ENCODE measurements around the gene OR7A10. TPM values are rescaled to one million over a fixed set of nuclear protein-coding genes. Genes with fewer than 3 reads are reported as not detected.

The OR7A10 gene
- total and polyA plus RNA-seq, 2 experiments from 2014 or later, result not detected

DNA sequence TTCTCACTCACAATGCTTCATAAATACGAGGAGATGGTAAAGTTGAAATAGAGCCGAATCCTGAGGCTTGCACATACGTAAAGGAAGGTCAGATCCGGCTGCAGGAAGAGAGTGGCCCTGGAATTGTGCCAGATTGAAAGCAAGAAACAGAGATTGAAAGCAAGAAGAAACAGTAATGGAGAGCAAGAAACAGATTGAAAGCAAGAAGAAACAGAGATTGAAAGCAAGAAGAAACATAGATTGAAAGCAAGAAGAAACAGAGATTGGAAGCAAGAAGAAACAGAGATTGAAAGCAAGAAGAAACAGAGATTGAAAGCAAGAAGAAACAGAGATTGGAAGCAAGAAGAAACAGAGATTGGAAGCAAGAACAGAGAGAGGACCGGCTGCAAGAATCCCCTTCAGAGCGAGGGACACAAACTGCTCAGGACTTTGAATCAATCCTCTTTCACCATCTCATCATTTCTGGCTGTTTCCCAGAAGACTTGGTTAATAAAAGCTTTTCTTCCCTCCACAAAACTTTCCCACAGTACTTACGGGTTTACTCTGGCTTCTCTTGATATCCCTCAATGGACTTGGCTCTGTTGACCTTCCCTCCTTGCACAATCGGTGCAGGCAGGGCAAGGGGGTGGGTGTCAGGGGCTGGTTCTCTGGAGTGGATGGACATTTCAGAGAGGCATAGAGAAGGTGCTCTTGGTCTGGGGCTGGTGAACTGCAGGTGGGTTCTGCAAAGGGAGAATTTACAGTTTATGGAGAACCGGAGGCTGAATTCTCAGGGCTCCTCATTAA is 39.3 kb downstream of the OR7A10 start:
- no peak overlapping the region for H3K4me2 ChIP-seq
- no peaks in the 10 kb centered on the region for H3K4me1 ChIP-seq (ENCODE audit: insufficient read depth)
- H3K27ac ChIP-seq, result no peak overlapping the region
- DNase-seq (ENCODE audit: low spot score), result no peak
- H3K27me3 ChIP-seq, result no peaks in the 10 kb centered on the region
- no peaks in the 10 kb centered on the region for H3K9me3 ChIP-seq (ENCODE audit: low read depth)
- H2AFZ ChIP-seq, result no peak overlapping the region
- no peak for TF ChIP-seq EZH2 (IDR thresholded peaks at IDR 0.05; ENCODE audit: borderline replicate concordance)
- TF ChIP-seq, protein P1, sequence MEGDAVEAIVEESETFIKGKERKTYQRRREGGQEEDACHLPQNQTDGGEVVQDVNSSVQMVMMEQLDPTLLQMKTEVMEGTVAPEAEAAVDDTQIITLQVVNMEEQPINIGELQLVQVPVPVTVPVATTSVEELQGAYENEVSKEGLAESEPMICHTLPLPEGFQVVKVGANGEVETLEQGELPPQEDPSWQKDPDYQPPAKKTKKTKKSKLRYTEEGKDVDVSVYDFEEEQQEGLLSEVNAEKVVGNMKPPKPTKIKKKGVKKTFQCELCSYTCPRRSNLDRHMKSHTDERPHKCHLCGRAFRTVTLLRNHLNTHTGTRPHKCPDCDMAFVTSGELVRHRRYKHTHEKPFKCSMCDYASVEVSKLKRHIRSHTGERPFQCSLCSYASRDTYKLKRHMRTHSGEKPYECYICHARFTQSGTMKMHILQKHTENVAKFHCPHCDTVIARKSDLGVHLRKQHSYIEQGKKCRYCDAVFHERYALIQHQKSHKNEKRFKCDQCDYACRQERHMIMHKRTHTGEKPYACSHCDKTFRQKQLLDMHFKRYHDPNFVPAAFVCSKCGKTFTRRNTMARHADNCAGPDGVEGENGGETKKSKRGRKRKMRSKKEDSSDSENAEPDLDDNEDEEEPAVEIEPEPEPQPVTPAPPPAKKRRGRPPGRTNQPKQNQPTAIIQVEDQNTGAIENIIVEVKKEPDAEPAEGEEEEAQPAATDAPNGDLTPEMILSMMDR (IDR thresholded peaks at IDR 0.05; ENCODE audit: poor library complexity), result no peak
- TF ChIP-seq EZH2phosphoT487 (IDR thresholded peaks at IDR 0.05; ENCODE audit: low read depth, severe bottlenecking, unreplicated experiment), result no peak
- H3K4me3 ChIP-seq, result no peak overlapping the region
- 71% methylated on average over 9 of the region's 9 CpGs for WGBS (ENCODE audit: low lambda C conversion rate, missing lambda C conversion rate)
- H4K20me1 ChIP-seq (ENCODE audit: insufficient read depth, poor library complexity, severe bottlenecking), result no peaks in the 10 kb centered on the region
- H3K79me2 ChIP-seq, result no peaks in the 10 kb centered on the region
- no peaks in the 10 kb centered on the region for H3K36me3 ChIP-seq (replicated peaks; ENCODE audit: insufficient read depth, low read depth)
- no peaks in the 10 kb centered on the region for H3K9me2 ChIP-seq (replicated peaks; ENCODE audit: insufficient read depth)

DNA sequence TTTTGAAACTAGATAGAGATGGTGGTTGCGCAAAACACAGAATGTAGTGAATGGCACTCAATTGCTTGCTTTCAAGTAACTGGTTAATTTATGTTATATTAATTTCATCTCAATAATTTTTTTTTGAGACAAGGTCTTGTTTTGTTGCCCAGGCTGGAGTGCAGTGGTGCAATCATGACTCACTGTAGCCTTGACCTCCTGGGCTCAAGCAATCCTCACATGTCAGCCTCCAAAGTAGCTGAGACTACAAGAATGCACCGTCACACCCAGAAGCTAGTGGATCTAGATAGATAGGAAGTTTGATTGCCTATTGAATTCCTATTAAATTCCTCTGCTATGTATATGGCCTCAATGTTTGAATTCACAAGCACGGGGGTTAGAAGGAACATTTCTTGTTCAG is 44.0 kb downstream of the OR7A10 start:
- WGBS (ENCODE audit: low lambda C conversion rate, missing lambda C conversion rate), result 92% methylated on average over 3 of the region's 3 CpGs
- H3K9me2 ChIP-seq (replicated peaks; ENCODE audit: insufficient read depth), result no peaks in the 10 kb centered on the region

DNA sequence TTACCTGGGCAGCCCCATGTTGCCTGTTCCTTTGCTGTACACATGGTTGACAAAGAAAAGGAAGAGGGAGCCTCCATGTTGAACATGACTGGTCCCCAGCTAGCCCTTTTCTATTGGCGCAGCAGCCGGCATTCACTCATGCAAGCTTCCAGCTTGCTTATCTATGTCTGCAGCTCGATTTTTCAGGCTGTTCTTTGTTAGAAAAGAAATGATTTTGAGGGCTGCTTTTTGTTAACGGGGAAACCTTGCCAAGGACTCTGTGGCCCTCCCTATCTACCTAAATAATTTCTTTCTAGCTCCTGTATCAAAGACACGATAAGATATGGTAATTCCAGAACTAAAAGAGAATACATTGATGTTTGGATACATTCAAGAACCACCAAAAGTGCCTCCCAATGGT is 50.0 kb downstream of the OR7A10 start:
- H3K79me2 ChIP-seq, result no peaks in the 10 kb centered on the region
- no peaks in the 10 kb centered on the region for H3K9me2 ChIP-seq (replicated peaks; ENCODE audit: insufficient read depth)

More for the DNA sequence above, 44.0 kb downstream of the OR7A10 start:
- Histone ChIP-seq H3K27ac (no peak overlapping the region), H3K4me3 (no peak overlapping the region), H3K36me3 (replicated peaks; ENCODE audit: insufficient read depth, low read depth) (no peaks in the 10 kb centered on the region), H4K20me1 (ENCODE audit: insufficient read depth, poor library complexity, severe bottlenecking) (no peaks in the 10 kb centered on the region), H3K4me1 (ENCODE audit: insufficient read depth) (no peaks in the 10 kb centered on the region), H2AFZ (no peak overlapping the region), H3K4me2 (no peak overlapping the region), H3K9me3 (ENCODE audit: low read depth) (no peaks in the 10 kb centered on the region), H3K79me2 (no peaks in the 10 kb centered on the region), H3K27me3 (no peaks in the 10 kb centered on the region)
- TF ChIP-seq, protein P1 (IDR thresholded peaks at IDR 0.05; ENCODE audit: poor library complexity), result no peak
- TF ChIP-seq EZH2phosphoT487 (IDR thresholded peaks at IDR 0.05; ENCODE audit: low read depth, severe bottlenecking, unreplicated experiment) (no peak), EZH2 (IDR thresholded peaks at IDR 0.05; ENCODE audit: borderline replicate concordance) (no peak)
- no peak for DNase-seq (ENCODE audit: low spot score)

More for the DNA sequence above, 50.0 kb downstream of the OR7A10 start:
- Histone ChIP-seq H3K4me2 (no peak overlapping the region), H4K20me1 (ENCODE audit: insufficient read depth, poor library complexity, severe bottlenecking) (no peaks in the 10 kb centered on the region), H3K4me3 (no peak overlapping the region), H3K27me3 (no peaks in the 10 kb centered on the region), H3K4me1 (ENCODE audit: insufficient read depth) (no peaks in the 10 kb centered on the region), H3K9me3 (ENCODE audit: low read depth) (no peaks in the 10 kb centered on the region), H2AFZ (no peak overlapping the region), H3K27ac (no peak overlapping the region), H3K36me3 (replicated peaks; ENCODE audit: insufficient read depth, low read depth) (no peaks in the 10 kb centered on the region)
- 65% methylated on average over 5 of the region's 5 CpGs for WGBS (ENCODE audit: low lambda C conversion rate, missing lambda C conversion rate)
- DNase-seq (ENCODE audit: low spot score), result no peak
- TF ChIP-seq EZH2phosphoT487 (IDR thresholded peaks at IDR 0.05; ENCODE audit: low read depth, severe bottlenecking, unreplicated experiment) (no peak), EZH2 (IDR thresholded peaks at IDR 0.05; ENCODE audit: borderline replicate concordance) (no peak)
- TF ChIP-seq, protein P1 (IDR thresholded peaks at IDR 0.05; ENCODE audit: poor library complexity), result no peak
